SH-SY5Y (cell line): Measurements from ENCODE around the gene GNAI2.

Experiments used
- GATA2 ChIP-seq: IDR thresholded peaks from 2 replicates; pipeline ENCODE4 v1.6.1; 2011; ENCODE audit warnings: mild to moderate bottlenecking, low read depth, low read length
- GATA3 ChIP-seq: IDR thresholded peaks from 2 replicates; pipeline ENCODE4 v1.6.1; 2011; ENCODE audit warnings: low read depth, mild to moderate bottlenecking, low read length, moderate library complexity

- no peak for TF ChIP-seq GATA3
- TF ChIP-seq GATA2, result no peak
Observed at GRCh38 chr3:50269977-50270413, 34.0 kb downstream of the GNAI2 start.
